HEK293T (cell line): ENCODE measurements around the gene GPATCH2.

ENCODE experiments used
- CTCF ChIA-PET: fragments of 350-600 bp; formaldehyde crosslinking; extraction: SDS; loops from one replicate; lab custom pipeline; 2021; ENCODE audit warnings: antibody characterized with exemption, inconsistent platforms; lab: Yijun Ruan, JAX
- POLR2A ChIA-PET: fragments of 350-600 bp; formaldehyde crosslinking; extraction: SDS; loops from one replicate; lab custom pipeline; 2020; ENCODE audit warnings: antibody characterized with exemption, inconsistent platforms; lab: Yijun Ruan, JAX
- DNase-seq: peaks from one replicate; pipeline ENCODE4 v3.0.0; 2012; ENCODE audit warnings: mixed read lengths; ENCODE audit errors: extremely low spot score
- ARNT ChIP-seq: fragments of 450-650 bp; IDR thresholded peaks from 2 replicates; pipeline ENCODE4 v1.6.1; 2017; ENCODE audit warnings: mild to moderate bottlenecking
- BHLHE40 ChIP-seq: fragments of 450-650 bp; IDR thresholded peaks from 2 replicates; pipeline ENCODE4 v1.6.1; 2016; ENCODE audit warnings: mild to moderate bottlenecking, moderate library complexity, borderline replicate concordance
- CTBP1 ChIP-seq: fragments of 450-650 bp; IDR thresholded peaks from 2 replicates; pipeline ENCODE4 v1.6.1; 2016; ENCODE audit warnings: borderline replicate concordance
- ELF4 ChIP-seq: fragments of 450-650 bp; IDR thresholded peaks from 2 replicates; pipeline ENCODE4 v1.6.1; 2017; ENCODE audit warnings: antibody characterized with exemption
- FOXA1 ChIP-seq: fragments of 450-650 bp; IDR thresholded peaks from 2 replicates; pipeline ENCODE4 v1.6.1; 2016; ENCODE audit warnings: mild to moderate bottlenecking
- FOXK2 ChIP-seq: fragments of 450-650 bp; IDR thresholded peaks from 2 replicates; pipeline ENCODE4 v1.6.1; 2016; ENCODE audit warnings: mild to moderate bottlenecking
- FOXM1 ChIP-seq: fragments of 450-650 bp; IDR thresholded peaks from 2 replicates; pipeline ENCODE4 v1.6.1; 2017; ENCODE audit warnings: mild to moderate bottlenecking, borderline replicate concordance
- HDGF ChIP-seq: fragments of 450-650 bp; IDR thresholded peaks from 2 replicates; pipeline ENCODE4 v1.6.1; 2017; ENCODE audit warnings: antibody characterized with exemption, borderline replicate concordance
- L3MBTL2 ChIP-seq: fragments of 450-650 bp; conservative IDR thresholded peaks from 2 replicates; pipeline ENCODE4 v1.6.1; 2016; ENCODE audit warnings: mild to moderate bottlenecking
- LEF1 ChIP-seq: fragments of 450-650 bp; IDR thresholded peaks from 2 replicates; pipeline ENCODE4 v1.6.1; 2017; ENCODE audit warnings: mild to moderate bottlenecking, borderline replicate concordance
- NFRKB ChIP-seq: fragments of 450-650 bp; IDR thresholded peaks from 2 replicates; pipeline ENCODE4 v1.6.1; 2016; ENCODE audit warnings: mild to moderate bottlenecking, moderate library complexity
- PKNOX1 ChIP-seq: fragments of 450-650 bp; IDR thresholded peaks from 2 replicates; pipeline ENCODE4 v1.6.1; 2016
- SP1 ChIP-seq: fragments of 450-650 bp; IDR thresholded peaks from 2 replicates; pipeline ENCODE4 v1.6.1; 2017
- SUZ12 ChIP-seq: fragments of 450-650 bp; IDR thresholded peaks from 2 replicates; pipeline ENCODE4 v1.6.1; 2016; ENCODE audit warnings: mild to moderate bottlenecking
- TARDBP ChIP-seq: fragments of 450-650 bp; IDR thresholded peaks from 2 replicates; pipeline ENCODE4 v1.6.1; 2016
- ZNF384 ChIP-seq: fragments of 450-650 bp; IDR thresholded peaks from 2 replicates; pipeline ENCODE4 v1.6.1; 2016

GPATCH2 gene

GRCh38 chr1:217425422-217425821, 205.5 kb downstream of the GPATCH2 start:
- DNase-seq, result no peak
- POLR2A ChIA-PET, result no interaction called here
- CTCF ChIA-PET, result no interaction called here
- no peak for TF ChIP-seq L3MBTL2
- TF ChIP-seq TARDBP, result no peak
- no peak for TF ChIP-seq FOXM1
- TF ChIP-seq CTBP1, result no peak
- TF ChIP-seq BHLHE40, result no peak

GRCh38 chr1:217419194-217419551, 211.7 kb downstream of the GPATCH2 start:
- CTCF ChIA-PET, result no interaction called here
- DNase-seq, result no peak
- POLR2A ChIA-PET, result no interaction called here
- TF ChIP-seq FOXK2, result no peak
- no peak for TF ChIP-seq NFRKB
- TF ChIP-seq ZNF384, result no peak
- no peak for TF ChIP-seq SP1
- no peak for TF ChIP-seq LEF1
- no peak for TF ChIP-seq BHLHE40
- TF ChIP-seq PKNOX1, result no peak
- no peak for TF ChIP-seq ELF4

GRCh38 chr1:217418269-217419193, 212.4 kb downstream of the GPATCH2 start:
- no peak for TF ChIP-seq NFRKB
- no peak for TF ChIP-seq BHLHE40
- TF ChIP-seq ARNT, result no peak
- TF ChIP-seq SP1, result no peak
- no peak for TF ChIP-seq L3MBTL2
- TF ChIP-seq TARDBP, result no peak
- no peak for TF ChIP-seq FOXA1
- TF ChIP-seq CTBP1, result no peak
- no peak for TF ChIP-seq SUZ12
- no peak for TF ChIP-seq LEF1
- TF ChIP-seq PKNOX1, result no peak
- no peak for TF ChIP-seq HDGF
- no peak for TF ChIP-seq FOXK2
- TF ChIP-seq FOXM1, result no peak
- no peak for TF ChIP-seq ZNF384
- DNase-seq, result no peak
- POLR2A ChIA-PET, result no interaction called here
- CTCF ChIA-PET, result no interaction called here

- ChIA-PET CTCF (no interaction called here), POLR2A (no interaction called here)
- DNase-seq, result no peak
- TF ChIP-seq ZNF384 (no peak), SP1 (no peak), LEF1 (no peak), FOXA1 (no peak), TARDBP (no peak), NFRKB (no peak), BHLHE40 (no peak), CTBP1 (no peak), SUZ12 (no peak), FOXK2 (no peak), HDGF (no peak), ELF4 (no peak), ARNT (no peak), L3MBTL2 (no peak), FOXM1 (no peak), PKNOX1 (no peak)
Measured at GRCh38 chr1:217417363-217417762, 213.5 kb downstream of the GPATCH2 start.

GRCh38 chr1:217407534-217408001, 223.3 kb downstream of the GPATCH2 start:
- TF ChIP-seq ARNT (no peak), NFRKB (no peak), CTBP1 (no peak), FOXA1 (no peak), FOXK2 (no peak), HDGF (no peak), BHLHE40 (no peak), L3MBTL2 (no peak)
- ChIA-PET POLR2A (no interaction called here), CTCF (no interaction called here)
- no peak for DNase-seq

GRCh38 chr1:217403026-217403720, 227.7 kb downstream of the GPATCH2 start:
- POLR2A ChIA-PET, result no interaction called here
- CTCF ChIA-PET, result no interaction called here
- TF ChIP-seq CTBP1 (no peak), LEF1 (no peak), TARDBP (no peak), PKNOX1 (no peak), SUZ12 (no peak), L3MBTL2 (no peak), SP1 (no peak), ZNF384 (no peak), FOXK2 (no peak), NFRKB (no peak), HDGF (no peak), ELF4 (no peak)
- DNase-seq, result no peak
